ENCODE measurements around the gene NCOR2.

DNA sequence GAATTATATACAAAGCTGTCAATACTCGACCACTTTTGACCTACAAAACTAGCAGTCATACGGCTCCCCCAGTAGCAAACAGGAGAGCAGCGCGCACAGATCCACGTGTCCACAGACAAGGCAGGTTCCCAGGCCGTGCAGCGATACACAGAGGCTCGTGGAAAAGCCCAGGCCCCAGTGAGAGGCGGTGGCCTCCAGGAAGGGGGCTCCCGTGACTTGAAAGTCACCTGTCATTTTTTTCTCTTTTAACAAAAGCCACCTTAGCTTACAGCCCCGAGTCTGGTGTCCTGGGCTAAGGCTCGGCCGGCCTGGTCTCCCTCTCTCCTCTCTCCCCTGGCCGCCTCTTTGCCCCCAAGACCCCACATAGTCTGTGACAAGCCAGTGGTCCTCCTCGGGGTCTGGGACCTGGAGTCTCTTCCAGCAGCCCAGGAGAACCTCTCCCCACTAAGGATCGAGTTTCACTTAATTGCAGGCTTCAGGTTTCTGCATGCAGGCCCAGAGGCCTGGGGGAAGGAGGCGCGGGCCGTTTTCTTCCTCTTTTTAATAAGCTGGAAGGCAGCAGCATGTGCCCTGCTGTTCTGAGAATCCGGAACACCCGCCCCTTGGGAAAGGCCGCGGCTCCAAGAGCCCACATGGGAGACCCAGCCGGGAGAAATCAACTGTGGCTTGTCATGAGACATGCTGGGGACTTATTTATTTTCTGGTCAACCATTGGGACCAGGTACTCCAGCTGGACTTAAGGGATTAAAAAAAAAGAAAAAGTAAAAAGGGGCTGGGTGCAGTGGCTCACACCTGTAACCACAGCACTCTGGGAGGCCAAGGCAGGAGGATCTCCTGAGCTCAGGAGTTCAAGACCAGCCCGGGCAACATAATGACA lies 15.9 kb downstream of the NCOR2 start:
- TF ChIP-seq, protein P1, sequence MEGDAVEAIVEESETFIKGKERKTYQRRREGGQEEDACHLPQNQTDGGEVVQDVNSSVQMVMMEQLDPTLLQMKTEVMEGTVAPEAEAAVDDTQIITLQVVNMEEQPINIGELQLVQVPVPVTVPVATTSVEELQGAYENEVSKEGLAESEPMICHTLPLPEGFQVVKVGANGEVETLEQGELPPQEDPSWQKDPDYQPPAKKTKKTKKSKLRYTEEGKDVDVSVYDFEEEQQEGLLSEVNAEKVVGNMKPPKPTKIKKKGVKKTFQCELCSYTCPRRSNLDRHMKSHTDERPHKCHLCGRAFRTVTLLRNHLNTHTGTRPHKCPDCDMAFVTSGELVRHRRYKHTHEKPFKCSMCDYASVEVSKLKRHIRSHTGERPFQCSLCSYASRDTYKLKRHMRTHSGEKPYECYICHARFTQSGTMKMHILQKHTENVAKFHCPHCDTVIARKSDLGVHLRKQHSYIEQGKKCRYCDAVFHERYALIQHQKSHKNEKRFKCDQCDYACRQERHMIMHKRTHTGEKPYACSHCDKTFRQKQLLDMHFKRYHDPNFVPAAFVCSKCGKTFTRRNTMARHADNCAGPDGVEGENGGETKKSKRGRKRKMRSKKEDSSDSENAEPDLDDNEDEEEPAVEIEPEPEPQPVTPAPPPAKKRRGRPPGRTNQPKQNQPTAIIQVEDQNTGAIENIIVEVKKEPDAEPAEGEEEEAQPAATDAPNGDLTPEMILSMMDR (IDR thresholded peaks at IDR 0.05 in 2 of 3, conservative IDR thresholded peaks at IDR 0.05 in 1 of 3; ENCODE audit: borderline replicate concordance in 1 of 3, insufficient read depth in 1 of 3, low read depth in 2 of 3, low read length in 2 of 3): no peak
- TF ChIP-seq JUND (IDR thresholded peaks at IDR 0.05): no peak
- no peak for TF ChIP-seq POLR2A (IDR thresholded peaks at IDR 0.05; ENCODE audit: borderline replicate concordance, extremely low read depth, insufficient read depth, insufficient read length)
- TF ChIP-seq ZNF274 (IDR thresholded peaks at IDR 0.05; ENCODE audit: low read depth, low read length): no peak
- no peak for TF ChIP-seq EGR1 (IDR thresholded peaks at IDR 0.05; ENCODE audit: low read depth)

Measured in HCT116 (cell line).